Femur (tissue), 1 donor: ENCODE measurements around the gene IL20RA.
"Not testable (repeated sequence)": the region's sequence is repeated elsewhere in the genome, so short reads cannot be mapped to it uniquely, and the experiment has no call there.

Experiments used
- DNase-seq: peaks from one replicate; pipeline ENCODE4 v3.0.0-alpha.2; 2017

Gene IL20RA

GRCh38 chr6:137006056-137006455 lies 38.7 kb downstream of the IL20RA start:
- DNase-seq: no peak

- DNase-seq: no peak
These were observed 39.7 kb downstream of the IL20RA start for GRCh38 chr6:137005073-137005472.

DNA sequence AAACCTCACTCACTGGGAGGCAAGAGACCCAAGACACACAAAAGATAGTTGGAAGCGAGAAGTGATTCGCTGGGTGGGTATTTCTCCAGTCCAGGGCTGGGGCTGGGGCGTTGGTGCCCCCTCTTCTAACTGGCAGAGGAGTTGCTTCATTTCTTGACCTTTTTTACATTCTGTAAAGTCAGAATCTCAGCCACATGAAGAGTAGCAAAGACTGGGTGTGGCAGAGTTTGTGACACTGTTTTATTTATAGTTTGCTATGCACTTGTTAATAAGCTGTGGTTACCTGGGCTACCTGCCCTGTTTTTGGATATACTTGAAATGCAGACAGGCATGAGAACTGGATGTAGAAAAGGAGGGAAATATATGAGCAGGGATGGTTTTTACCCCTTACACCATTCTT lies 42.3 kb downstream of the IL20RA start:
- DNase-seq: no peak

DNA sequence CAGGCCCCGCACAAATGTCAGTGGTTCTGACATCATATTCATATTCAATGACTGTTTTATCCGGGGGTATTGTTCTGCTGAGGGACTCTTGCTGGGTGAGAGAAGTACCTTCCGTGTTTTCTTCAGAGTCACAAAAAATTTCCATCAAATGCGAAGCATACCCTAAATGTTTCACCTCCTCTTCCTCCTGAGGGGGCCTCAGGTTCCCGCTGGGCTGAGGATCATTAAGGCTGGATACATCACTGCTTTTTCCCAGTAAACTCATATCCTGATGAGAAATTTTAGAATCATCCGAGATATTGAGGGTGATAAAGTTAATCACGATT lies 42.8 kb downstream of the IL20RA start:
- no peak for DNase-seq

DNA sequence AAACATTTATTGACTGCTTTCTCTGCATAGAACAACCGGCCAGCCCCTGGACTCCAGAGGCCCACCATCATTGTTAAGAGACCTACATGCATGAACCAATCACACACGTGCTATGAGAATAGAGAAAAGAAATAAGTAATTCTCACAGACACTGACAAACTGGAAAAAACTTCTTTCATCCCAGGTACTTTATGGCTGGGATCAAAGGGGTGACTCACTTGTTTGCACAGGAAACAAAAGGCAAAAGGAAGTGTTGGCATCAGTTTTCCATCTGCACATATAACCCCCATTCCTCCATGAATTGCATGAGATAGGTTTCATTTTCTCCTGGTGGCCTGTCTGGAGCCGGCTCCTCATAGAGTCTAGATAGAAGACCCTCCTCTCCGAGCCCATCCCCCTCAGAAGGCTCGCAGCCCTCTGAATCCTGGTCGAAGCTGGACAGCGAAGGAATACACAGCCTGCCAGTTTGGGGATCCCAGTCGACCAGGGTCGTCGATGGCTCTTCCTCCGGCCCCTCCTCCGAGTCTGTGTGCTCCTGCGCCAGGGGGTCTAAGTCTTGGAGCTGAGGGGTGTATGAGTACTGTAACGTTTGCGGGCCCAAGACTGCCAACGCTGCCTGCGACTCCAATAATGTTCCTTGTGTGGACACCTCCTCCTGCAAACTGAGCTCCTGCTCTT lies 43.3 kb downstream of the IL20RA start:
- no peak for DNase-seq

GRCh38 chr6:137000825-137001224 lies 43.9 kb downstream of the IL20RA start:
- no peak for DNase-seq

DNA sequence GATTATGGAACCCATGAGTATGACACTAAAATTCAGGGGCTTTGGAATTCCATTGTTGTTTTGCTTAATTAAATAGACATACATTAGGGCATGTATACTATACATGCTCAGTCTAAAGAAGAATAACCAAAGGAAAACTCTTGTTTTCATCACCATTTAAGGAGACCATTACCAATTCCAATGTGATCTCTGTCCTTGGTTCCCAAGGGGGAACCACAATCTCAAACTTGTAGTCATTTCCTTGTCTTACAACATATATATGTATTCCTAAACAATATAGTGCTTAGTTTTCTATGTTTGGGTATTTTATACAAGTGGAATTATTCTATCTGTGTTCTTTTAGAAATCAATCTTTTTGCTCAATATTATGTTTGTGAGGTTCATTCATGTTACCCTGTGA lies 49.2 kb downstream of the IL20RA start:
- no peak for DNase-seq

DNA sequence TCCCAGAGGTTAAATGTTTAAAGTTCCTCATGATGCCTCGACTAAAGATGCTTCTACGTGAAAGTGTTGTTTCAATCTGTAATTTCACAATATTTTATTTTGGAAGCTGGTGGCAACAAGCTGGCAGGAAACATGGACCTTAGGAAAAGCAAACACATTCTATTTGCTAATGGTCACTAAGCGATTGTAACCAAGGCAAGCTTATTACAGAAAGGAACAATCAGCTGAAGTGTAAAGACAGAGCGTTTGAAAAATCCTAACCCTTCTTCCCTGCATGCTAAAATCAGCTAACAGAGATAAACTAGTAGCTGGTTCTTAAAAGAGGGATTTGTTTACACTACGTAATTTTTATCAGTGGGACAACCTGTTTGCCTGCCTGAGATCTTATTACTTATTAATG lies 50.0 kb downstream of the IL20RA start:
- no peak for DNase-seq

DNA sequence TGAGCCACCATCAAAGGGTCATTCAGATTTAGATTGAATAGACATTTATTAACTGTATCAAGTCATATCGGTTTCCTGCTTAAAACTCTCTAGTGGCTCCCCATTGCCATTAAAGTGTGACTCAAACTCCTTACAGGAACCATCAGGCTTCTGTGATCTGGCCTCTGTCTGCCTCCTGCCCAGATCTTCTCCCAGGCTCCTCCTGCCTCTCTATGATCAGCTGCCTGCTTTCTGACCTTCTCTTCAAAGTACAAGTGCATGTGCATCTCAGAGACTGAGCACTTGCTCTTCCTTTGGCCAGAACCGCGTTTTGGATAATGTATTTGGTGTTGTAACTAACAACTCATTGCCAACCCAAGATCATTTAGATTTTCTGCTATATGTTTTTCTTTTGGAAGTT lies 52.7 kb downstream of the IL20RA start:
- no peak for DNase-seq

GRCh38 chr6:136991646-136992045 lies 53.1 kb downstream of the IL20RA start:
- no peak for DNase-seq

GRCh38 chr6:136990754-136991153 lies 54.0 kb downstream of the IL20RA start:
- DNase-seq: no peak

DNA sequence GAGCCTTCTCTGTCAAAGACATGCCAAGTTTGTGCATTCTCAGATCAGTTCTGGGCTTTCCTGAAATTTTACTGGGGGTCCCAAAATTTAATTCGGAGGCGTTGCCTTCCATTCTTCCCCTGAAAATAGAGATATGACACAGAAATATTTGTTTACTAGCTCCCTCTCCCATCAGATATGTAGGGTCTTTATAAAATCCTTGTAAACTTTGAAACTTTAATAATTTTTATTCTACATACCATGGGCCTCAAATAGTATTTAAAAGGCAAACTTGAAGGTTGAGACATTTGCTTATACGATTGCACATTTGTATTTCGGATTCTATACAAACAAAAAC lies 54.6 kb downstream of the IL20RA start:
- DNase-seq: no peak

DNA sequence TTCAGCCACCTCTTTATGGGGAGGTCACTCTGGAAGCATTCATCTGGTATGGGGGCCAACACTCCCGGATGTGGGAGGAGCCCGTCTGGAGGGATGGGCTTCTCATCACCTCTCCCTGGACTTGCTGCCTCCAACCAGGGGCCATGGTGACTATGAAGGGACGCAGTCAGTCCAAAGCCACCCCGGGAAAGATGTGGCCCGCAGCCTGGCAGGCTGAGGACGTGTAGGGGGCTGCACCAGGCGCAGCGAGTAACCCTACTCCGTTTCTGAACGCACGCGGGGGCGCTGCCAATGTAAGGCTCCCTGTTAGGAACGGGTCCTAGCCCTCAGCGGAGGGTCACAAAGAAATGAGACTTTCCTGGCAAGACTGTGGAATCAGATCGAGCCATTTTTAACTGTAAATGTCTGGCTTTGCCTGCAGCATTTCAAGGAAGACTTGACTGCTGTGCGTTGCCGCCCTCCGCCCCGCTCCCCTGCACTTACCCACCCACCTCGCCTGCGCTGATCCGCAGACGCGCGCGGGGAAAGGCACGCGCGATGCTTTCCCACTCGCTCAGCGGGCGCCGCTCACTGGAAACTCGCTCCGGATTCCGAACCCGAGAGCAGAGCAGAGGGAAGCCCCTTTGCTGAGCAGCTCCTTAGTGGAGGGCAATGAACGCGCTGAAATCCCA lies 55.1 kb downstream of the IL20RA start:
- DNase-seq: peak; percentile 43

GRCh38 chr6:136987526-136987925 lies 57.2 kb downstream of the IL20RA start:
- DNase-seq: no peak

GRCh38 chr6:136985502-136985901 lies 59.3 kb downstream of the IL20RA start:
- DNase-seq: no peak

DNA sequence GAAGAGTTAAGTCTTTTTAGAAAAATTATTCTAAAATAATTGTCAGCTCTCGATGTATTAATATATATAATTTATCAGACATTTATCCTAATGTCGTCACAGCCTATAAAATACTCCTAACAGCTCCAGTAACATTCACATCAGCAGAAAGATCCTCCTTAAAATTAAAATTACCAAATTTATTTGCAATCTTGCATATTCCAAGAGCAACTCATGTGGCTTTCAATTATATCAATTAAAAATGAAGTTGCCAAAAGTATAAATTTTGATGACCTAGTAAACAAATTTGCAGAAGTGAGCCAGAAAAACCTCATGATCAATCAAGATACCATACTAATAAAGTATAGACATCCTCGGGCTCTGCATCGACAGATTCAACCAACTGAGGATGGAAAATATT lies 60.2 kb downstream of the IL20RA start:
- DNase-seq: no peak

- no peak for DNase-seq
These were observed 61.1 kb downstream of the IL20RA start for GRCh38 chr6:136983687-136984086.

GRCh38 chr6:136982928-136983327 lies 61.8 kb downstream of the IL20RA start:
- no peak for DNase-seq

- DNase-seq: no peak
These were observed 64.7 kb downstream of the IL20RA start for GRCh38 chr6:136980070-136980469.

- no peak for DNase-seq
These were observed 65.6 kb downstream of the IL20RA start for GRCh38 chr6:136979206-136979605.

DNA sequence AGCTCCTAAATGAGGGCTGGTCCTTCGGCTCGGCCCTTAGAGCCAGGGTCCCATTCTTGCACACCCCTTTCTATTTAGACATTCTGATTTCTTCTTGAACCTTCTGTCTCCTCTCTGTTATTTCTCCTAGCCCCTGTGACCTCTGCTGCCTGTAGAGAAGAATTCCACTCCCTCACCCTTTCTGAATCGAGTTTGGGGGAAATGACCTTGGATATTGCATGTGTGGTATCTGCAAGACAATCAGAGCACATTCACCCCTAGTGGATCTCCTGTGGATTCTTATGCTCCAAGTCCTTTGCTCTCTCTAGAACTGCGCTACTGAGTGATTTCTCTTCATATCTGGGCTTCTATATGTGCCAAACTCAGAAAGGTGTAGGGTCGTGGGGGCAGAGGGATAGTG lies 67.7 kb downstream of the IL20RA start:
- no peak for DNase-seq

- no peak for DNase-seq
These were observed 69.6 kb downstream of the IL20RA start for GRCh38 chr6:136975089-136975715.

DNA sequence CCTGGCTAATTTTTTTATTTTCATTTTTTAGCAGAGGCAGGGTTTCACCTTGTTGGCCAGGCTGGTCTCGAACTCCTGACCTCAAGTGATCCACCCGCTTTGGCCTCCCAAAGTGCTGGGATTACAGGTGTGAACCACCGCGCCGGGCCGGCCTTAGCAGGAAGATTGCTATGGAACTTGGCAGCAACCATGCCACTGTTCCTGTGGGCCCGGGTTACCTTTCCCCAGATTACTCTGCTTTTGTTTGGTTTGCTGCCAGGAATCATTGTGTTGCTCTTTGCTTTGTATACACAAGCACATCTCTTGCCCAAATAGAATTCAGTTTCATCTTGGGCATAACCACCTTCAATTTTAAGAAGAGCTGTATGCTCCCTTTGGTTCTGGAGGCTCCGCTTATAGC lies 71.0 kb downstream of the IL20RA start:
- not testable (repeated sequence) for DNase-seq

GRCh38 chr6:136971609-136972008 lies 73.2 kb downstream of the IL20RA start:
- no peak for DNase-seq

GRCh38 chr6:136969930-136970329 lies 74.8 kb downstream of the IL20RA start:
- no peak for DNase-seq
